Fibroblast of skin of abdomen (primary cell): Measurements from ENCODE around the gene IKZF3.
"Not testable (repeated sequence)": the region's sequence is repeated elsewhere in the genome, so short reads cannot be mapped to it uniquely, and the experiment has no call there.

Experiments used
- DNase-seq: peaks from one replicate; pipeline ENCODE4 v3.0.0-alpha.2; 2013

The IKZF3 gene

DNA sequence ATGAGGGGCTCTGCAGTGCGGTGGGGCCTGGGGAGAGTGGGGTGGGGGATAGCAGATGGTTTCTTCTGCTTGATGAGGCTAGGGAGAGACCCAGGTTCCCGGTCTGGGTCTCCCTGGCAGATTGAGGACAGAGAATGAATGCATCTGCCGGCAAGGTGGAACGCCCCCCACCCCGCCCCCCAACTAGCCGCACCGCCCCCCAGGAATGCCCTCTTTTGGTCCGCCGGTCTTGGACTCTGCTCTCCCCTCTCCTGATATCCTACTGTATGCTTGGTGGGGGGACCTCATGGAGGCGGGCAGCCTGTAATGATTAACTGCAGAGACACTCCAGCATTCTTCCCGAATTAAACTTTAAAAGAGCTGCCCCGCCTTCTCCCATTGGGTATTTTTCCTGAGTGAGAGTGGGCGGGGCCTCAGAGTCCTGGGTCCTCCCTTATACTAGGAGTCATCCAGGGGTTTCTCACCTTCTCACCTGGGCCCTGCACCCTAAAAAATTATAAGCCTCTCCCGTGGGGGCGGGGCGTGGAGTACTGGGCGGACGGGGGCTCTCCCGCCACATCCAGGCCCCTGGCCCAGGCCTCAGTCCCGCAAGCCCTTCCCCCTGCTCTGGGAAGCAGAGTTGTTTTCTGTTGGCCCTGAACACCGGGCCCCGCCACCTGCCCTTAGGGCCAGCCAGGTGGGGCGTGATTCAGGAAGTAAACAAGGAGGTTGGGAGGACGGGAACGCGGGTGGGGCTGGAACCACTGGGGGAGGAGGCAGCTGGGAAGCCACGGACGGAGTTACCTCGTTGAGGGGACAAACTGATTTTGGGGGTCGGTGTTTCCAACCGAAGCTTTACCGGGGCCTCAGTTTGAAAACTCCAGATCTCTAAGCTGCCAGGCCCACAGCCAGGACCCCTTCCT lies 124.9 kb downstream of the IKZF3 start:
- peak; percentile 45 for DNase-seq

GRCh38 chr17:39738568-39738901 lies 125.6 kb downstream of the IKZF3 start:
- DNase-seq: no peak

DNA sequence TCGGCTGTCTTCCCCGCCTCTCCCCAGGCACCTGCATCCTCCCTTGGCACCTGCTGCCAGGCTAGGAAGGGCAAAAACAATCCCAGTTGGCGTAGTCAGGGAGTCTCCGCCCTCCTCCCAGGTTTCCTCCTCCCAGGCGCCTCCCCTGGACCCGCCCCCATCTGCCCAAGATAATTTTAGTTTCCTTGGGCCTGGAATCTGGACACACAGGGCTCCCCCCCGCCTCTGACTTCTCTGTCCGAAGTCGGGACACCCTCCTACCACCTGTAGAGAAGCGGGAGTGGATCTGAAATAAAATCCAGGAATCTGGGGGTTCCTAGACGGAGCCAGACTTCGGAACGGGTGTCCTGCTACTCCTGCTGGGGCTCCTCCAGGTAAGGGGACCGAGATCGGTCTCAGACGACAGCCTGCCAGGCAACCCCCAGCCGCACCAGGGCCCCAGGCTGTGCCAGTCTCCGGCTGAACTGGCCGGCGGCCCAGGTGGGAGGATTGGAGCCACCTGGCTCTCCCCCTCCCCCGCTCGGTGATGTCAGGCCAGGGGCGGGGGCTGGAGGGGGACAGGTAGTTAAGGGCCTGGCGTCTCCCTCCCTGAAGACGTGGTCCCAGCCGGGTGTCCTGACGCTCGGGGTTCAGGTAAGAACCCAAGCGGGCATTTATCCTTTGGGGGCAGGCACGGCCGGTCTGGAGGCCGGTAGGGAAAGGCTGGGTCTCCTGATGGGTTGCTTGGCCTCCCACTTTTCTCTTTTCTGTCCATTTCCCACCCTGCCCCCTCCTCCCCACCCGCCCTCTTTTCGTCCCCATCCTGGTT lies 126.1 kb downstream of the IKZF3 start, which contains the start of gene GRB7:
Gene GRB7, plus strand, starts transcription at position 179 of the 808 bp plus-strand sequence. CDS start 4,364 bp downstream, outside the sequence.
- DNase-seq: no peak

- no peak for DNase-seq
These were observed 126.8 kb downstream of the IKZF3 start for GRCh38 chr17:39737206-39737759.

GRCh38 chr17:39736319-39737165 lies 127.6 kb downstream of the IKZF3 start:
- DNase-seq: no peak

DNA sequence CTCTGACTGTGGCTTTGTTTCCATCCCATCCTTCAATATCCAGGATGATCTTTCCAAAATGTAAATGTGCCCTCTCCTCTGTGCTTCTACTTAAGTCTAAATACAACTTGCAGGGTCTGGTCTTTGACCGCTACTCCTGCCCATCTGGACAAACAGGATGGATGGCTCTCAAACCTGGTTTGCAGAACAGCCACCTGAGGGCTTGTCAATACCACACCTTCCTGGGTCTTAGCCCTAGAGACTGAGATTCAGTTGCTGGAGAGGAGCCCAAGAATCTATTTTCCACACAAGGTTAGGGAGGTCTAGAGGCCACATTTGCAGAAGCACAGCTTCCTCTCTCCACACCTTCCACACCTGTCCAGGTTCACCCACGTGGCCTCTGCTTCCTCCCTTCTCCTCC lies 128.2 kb downstream of the IKZF3 start:
- no peak for DNase-seq

DNA sequence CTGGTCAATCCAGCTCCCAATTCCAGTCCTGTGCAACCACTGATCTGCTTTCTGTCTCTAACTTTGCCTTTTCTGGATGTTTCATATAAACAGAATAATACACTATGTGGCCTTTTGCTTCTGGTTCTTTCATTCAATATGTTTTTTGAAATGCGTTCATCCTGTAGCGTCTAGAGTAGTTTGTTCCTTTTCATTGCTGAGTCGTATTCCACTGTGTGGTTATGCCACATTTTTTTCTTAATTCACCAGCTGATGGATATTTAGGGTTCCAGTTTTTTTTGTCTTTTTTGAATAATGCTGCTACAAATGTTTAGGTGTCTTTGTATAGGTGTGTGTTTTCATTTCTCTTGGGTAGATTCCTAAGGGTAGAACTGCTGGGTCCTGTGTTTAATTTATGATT lies 131.5 kb downstream of the IKZF3 start:
- no peak for DNase-seq

DNA sequence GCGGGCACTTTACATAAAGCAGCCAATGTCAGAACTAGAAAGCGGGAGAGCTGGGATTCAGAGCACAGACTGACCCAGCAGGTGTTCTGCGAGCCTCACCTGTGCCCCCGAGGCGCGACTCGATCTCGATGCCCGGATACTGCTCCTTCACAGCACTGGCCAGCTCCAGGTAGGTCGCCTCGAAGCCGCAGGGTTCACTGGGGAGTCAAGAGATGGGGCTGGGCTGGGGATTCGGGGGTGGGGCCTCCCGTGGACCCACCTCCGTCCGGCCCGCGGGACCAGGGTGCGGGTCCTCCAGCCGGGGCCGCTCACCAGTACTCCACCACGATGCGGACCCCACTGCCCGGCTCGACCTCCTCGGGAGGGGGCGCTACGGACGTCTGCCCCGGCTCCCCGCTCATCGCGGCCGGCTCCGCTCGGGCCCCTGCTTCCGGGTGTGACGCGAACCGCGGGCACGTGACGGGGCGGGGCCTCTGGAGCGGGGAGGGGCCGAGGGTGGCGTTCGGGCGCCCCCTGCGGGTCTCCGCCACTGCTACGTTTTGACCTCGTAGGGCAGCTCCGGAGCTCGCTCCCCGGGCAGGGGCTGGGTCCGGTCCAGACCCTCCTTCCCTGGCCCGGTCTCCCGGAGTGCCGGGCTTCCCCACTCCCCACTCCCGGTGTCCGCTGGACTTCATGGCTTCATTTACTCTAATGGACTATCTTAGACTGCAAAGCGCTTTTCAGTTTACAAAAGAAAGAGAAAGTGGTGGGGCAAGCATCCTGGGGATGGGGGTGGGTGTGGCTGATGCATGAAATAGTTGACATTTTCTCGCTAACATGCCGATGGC lies 133.8 kb downstream of the IKZF3 start, which contains the start of gene MIEN1:
Gene MIEN1, minus strand, starts transcription at position 438 of the 827 bp plus-strand sequence. Its CDS starts 37 bp downstream, at position 401.
- DNase-seq: peak; percentile 78

- no peak for DNase-seq
These were observed 134.7 kb downstream of the IKZF3 start for GRCh38 chr17:39729280-39729851.

GRCh38 chr17:39727556-39727955 lies 136.6 kb downstream of the IKZF3 start:
- DNase-seq: no peak

- no peak for DNase-seq
These were observed 137.5 kb downstream of the IKZF3 start for GRCh38 chr17:39726617-39727016.

DNA sequence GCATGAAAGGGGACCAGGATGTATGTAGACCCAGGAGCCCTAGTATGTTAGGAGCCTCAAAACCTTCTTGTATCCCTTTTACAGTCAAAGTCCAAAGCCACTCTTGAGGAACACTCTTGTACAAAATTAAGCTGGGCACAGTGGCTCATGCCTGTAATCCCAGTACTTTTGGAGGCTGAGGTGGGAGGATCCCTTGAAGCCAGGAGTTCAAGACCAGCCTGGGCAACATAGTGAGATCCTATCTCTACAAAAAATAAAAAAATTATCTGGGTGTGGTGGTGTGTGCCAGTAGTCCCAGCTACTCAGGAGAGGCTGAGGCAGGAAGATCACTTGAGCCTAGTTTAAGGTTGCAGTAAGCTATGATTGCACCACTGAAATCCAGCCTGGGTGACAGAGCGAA lies 138.2 kb downstream of the IKZF3 start:
- not testable (repeated sequence) for DNase-seq

DNA sequence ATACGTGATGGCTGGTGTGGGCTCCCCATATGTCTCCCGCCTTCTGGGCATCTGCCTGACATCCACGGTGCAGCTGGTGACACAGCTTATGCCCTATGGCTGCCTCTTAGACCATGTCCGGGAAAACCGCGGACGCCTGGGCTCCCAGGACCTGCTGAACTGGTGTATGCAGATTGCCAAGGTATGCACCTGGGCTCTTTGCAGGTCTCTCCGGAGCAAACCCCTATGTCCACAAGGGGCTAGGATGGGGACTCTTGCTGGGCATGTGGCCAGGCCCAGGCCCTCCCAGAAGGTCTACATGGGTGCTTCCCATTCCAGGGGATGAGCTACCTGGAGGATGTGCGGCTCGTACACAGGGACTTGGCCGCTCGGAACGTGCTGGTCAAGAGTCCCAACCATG lies 139.4 kb downstream of the IKZF3 start:
- DNase-seq: no peak

GRCh38 chr17:39722965-39723848 lies 140.9 kb downstream of the IKZF3 start:
- no peak for DNase-seq

DNA sequence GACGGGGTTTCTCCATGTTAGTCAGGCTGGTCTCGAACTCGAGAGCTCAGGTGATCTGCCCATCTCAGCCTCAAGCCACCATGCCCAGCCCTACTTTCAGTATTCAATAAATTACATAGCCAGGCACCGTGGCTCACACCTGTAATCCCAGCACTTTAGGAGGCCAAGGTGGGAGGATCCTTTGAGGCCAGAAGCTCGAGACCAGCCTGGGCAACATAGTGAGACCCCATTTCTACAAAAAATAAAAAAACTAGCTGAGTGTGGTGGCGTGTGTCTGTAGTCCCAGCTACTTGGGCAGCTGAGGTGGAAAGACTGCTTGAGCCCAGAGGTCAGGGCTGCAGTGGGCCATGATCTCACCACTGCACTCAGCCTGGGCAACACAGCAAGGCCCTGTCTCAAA lies 142.0 kb downstream of the IKZF3 start:
- DNase-seq: no peak

DNA sequence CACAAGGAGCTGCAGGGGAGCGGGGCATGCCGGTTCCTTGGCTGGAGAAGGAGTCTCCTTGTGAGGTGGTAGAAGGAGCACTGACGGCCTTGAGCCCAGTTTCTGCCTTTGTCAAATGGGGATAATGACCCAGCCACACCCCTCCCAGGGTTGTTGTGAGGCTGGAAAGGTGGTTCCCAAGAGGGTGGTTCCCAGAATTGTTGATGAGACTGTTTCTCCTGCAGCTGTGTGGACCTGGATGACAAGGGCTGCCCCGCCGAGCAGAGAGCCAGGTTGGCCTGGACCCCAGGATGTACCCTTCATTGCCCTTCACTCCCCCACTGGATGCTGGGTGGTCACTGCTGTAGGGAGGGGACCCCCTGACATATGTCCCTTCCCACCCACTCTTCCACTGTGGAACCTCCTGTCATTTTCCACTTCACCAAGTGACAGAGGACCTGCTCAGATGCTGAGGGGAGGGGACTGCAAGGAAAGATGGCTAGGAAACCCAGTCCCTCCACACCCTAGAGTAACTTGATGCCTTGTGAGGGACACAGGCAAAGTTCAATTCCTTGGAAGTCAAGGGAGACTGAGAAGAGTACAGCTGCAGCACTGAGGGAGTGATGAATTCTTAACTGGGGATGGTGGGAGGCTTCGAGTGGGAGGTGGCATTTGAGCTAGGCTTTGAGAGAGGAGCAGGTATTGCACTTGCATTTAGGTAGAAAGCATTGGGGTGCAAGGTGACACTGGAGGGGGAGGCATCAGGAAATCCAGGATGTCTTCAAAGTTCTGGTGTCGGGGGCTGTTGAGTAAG lies 144.4 kb downstream of the IKZF3 start:
- DNase-seq: no peak

DNA sequence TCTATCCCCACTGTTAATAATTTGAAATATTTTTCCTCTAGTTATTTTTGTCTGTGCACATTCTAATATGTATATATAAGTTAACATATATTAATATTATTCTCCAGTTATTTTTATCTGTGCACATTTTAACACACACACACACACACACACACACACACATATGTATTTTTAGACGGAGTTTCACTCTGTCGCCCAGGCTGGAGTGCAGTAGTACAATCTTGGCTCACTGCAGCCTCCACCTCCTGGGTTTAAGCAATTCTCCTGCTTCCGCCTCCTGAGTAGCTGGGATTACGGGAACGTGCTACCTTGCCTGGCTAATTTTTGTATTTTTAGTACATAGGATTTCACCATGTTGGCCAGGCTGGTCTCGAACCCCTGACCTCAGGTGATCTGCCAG lies 146.5 kb downstream of the IKZF3 start:
- DNase-seq: no peak

DNA sequence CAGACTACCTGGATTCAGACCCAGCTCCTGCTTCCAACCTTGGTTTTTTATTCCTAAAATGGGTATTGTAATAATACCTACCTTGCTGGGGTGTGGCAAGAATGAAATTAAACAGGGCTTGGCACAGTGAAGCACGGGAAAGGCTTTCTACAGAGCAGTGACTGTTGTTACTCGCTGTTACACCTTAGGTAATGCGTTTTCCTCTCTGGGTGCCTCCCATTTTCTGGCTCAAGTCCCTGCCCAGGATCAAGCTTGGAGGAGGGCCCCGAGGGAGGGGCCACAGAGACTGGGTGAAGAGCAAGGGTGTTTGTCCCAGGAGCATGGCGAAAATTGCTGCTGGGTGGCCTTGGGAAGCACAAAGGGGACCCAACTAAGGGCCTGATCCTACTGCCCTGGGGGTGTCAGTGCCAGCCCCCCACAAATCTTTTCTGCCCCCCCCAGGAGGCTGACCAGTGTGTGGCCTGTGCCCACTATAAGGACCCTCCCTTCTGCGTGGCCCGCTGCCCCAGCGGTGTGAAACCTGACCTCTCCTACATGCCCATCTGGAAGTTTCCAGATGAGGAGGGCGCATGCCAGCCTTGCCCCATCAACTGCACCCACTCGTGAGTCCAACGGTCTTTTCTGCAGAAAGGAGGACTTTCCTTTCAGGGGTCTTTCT lies 147.1 kb downstream of the IKZF3 start:
- no peak for DNase-seq
